Measurements from ENCODE around the gene MEGF11. TPM values are rescaled to one million over a fixed set of nuclear protein-coding genes. Genes with fewer than 3 reads are reported as not detected.
A peak's percentile ranks its signal among the peaks of the same experiment; 100 is the strongest.

The MEGF11 gene
- total RNA-seq, 1 experiment from 2014 or later, result 1.2 TPM

DNA sequence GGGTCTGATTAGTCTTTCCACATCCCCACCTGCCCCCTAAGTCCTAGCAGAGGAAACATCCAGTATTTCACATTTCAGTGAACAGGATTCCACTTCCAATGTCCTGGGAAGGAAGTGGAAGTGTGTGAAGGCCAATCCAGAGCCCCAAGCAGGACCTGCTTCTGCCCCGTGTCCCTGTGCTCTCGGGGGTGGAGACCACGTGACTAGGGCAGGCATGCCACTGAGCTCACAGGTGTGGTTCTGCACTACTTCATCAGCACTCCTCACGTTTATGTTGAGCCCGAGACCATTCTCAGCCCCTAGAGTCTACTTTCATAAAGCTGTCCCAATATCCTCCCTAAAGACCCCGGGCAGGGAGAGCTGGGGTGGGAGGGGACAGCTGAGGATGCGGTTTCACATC is 299.9 kb downstream of the MEGF11 start:
- no CpG with 5 or more reads among the region's 7 CpGs for WGBS (ENCODE audit: extremely low coverage, insufficient read length, low lambda C conversion rate)
- Histone ChIP-seq H4K20me1 (ENCODE audit: control insufficient read depth, insufficient read depth, insufficient read length) (no peaks in the 10 kb centered on the region), H3K18ac (ENCODE audit: insufficient read length, low read depth, low read length) (no peak overlapping the region), H3K4me1 (ENCODE audit: insufficient read depth, low read length) (peaks cover 22% of the 10 kb centered on the region), H3K56ac (ENCODE audit: insufficient read length, low read depth, low read length) (no peak overlapping the region), H2BK12ac (ENCODE audit: insufficient read length, low read depth, low read length) (no peak overlapping the region), H2BK120ac (ENCODE audit: low read depth, low read length, poor library complexity, severe bottlenecking) (no peak overlapping the region), H3K4ac (ENCODE audit: low read depth, low read length) (no peak overlapping the region), H3K27me3 (ENCODE audit: insufficient read depth, low read length) (no peaks in the 10 kb centered on the region), H2BK20ac (ENCODE audit: low read depth, low read length, poor library complexity, severe bottlenecking) (no peak overlapping the region), H3K23ac (ENCODE audit: insufficient read length, low read depth, low read length) (no peak overlapping the region), H3T11ph (ENCODE audit: low read length) (no peak overlapping the region), H3K23me2 (ENCODE audit: insufficient read length, low read depth, low read length, poor library complexity, severe bottlenecking) (no peaks in the 10 kb centered on the region), H3K79me2 (ENCODE audit: insufficient read depth, low read length) (no peaks in the 10 kb centered on the region), H4K91ac (ENCODE audit: insufficient read length, low read depth, low read length) (no peak overlapping the region), H2AK5ac (ENCODE audit: insufficient read length, low read length) (no peak overlapping the region), H2BK5ac (ENCODE audit: insufficient read length, low read length) (no peak overlapping the region), H3K9ac (ENCODE audit: extremely low read depth, insufficient read length, low read length) (no peak overlapping the region), H2AFZ (ENCODE audit: low read length) (no peak overlapping the region), H3K14ac (ENCODE audit: insufficient read depth, low read length) (peak overlapping the region; percentile 31; the same call in 1 of the 2 replicates), H3K79me1 (ENCODE audit: insufficient read depth, low read depth, low read length, poor library complexity, severe bottlenecking) (no peaks in the 10 kb centered on the region), H3K27ac (ENCODE audit: insufficient read length, low read depth, low read length) (no peak overlapping the region), H3K9me3 (ENCODE audit: control insufficient read depth, low read depth, low read length) (no peaks in the 10 kb centered on the region), H3K4me2 (ENCODE audit: insufficient read depth, insufficient read length, low read length) (peak overlapping the region; percentile 23), H4K5ac (ENCODE audit: insufficient read length, low read depth, low read length) (no peak overlapping the region), H2BK15ac (ENCODE audit: low read depth, low read length) (no peak overlapping the region), H4K8ac (replicated peaks; ENCODE audit: insufficient read length, low read depth, low read length) (no peak overlapping the region)
- Mint-ChIP-seq H3K36me3 (ENCODE audit: insufficient read depth in 1 of 3, low read depth in 3 of 3) (no peaks in the 10 kb centered on the region), H3K4me3 (peak overlapping the region in 1 of 2 experiments; percentile 27; a peak in 1 of 5 replicates), H3K4me1 (peaks cover 44 to 45% of the 10 kb centered on the region in 2 experiments), H3K27ac (peak overlapping the region in 2 of 3 experiments; percentile 66 to 86; a peak in 5 of 7 replicates), H3K9me3 (no peaks in the 10 kb centered on the region; a peak in 1 of 5 replicates), H3K27me3 (ENCODE audit: low read depth) (0 out of 2 replicates have a peak, but pooled peaks cover 1% of the 10 kb centered on the region)
- DNase-seq, result no peak
- TF ChIP-seq CTCF (conservative IDR thresholded peaks at IDR 0.05), result no peak
